ENCODE measurements around the gene JUNB. TPM values are rescaled to one million over a fixed set of nuclear protein-coding genes. Genes with fewer than 3 reads are reported as not detected.
A peak's percentile ranks its signal among the peaks of the same experiment; 100 is the strongest.

JUNB gene
- total and polyA plus RNA-seq, 10 of the 15 experiments (the other 5 are each of a cell fraction or from before 2014, with no cell fraction given), result 0.55 to 144 (median 68.3) TPM

- TF ChIP-seq GATAD2B (conservative IDR thresholded peaks at IDR 0.05; ENCODE audit: low read depth) (peak; percentile 100), CBX5 (IDR thresholded peaks at IDR 0.05; ENCODE audit: low read depth) (no peak), HCFC1 (IDR thresholded peaks at IDR 0.05; ENCODE audit: low read length) (peak; percentile 34; the same call in 1 of the 2 replicates), EZH2 (IDR thresholded peaks at IDR 0.05; ENCODE audit: borderline replicate concordance, control insufficient read depth, low read depth, low read length) (no peak), POLR2AphosphoS5 (IDR thresholded peaks at IDR 0.05; ENCODE audit: low read length) (peak; percentile 91), BACH1 (IDR thresholded peaks at IDR 0.05; ENCODE audit: borderline replicate concordance) (peak; percentile 99), ZNF687 (IDR thresholded peaks at IDR 0.05) (peak; percentile 89), SMAD5 (IDR thresholded peaks at IDR 0.05; ENCODE audit: low read depth) (peak; percentile 87), CBFB (IDR thresholded peaks at IDR 0.05; ENCODE audit: low read depth) (peak; percentile 70; the same call in 1 of the 2 replicates), BHLHE40 (IDR thresholded peaks at IDR 0.05; ENCODE audit: borderline replicate concordance in 1 of 2, low read depth in 2 of 2, low read length in 1 of 2) (peak; percentile 71 to 72), CBX3 (IDR thresholded peaks at IDR 0.05; ENCODE audit: borderline replicate concordance, low read depth) (no peak), USF2 (IDR thresholded peaks at IDR 0.05; ENCODE audit: borderline replicate concordance, low read depth, low read length) (no peak; the same call in 1 of the 2 replicates), RAD51 (IDR thresholded peaks at IDR 0.05) (no peak), POLR2AphosphoS2 (IDR thresholded peaks at IDR 0.05; ENCODE audit: low read depth, low read length) (peak; percentile 99), FOS (IDR thresholded peaks at IDR 0.05; ENCODE audit: borderline replicate concordance, extremely low read depth, insufficient read length) (no peak), NBN (IDR thresholded peaks at IDR 0.05) (peak; percentile 72), ZNF207 (IDR thresholded peaks at IDR 0.05; ENCODE audit: borderline replicate concordance) (peak; percentile 73; the same call in 1 of the 2 replicates), SIN3A (IDR thresholded peaks at IDR 0.05; ENCODE audit: low read depth, low read length) (peak; percentile 61; the same call in 1 of the 2 replicates), CTCF (IDR thresholded peaks at IDR 0.05 in 2 of 3, conservative IDR thresholded peaks at IDR 0.05 in 1 of 3; ENCODE audit: control insufficient read depth in 2 of 3, extremely low read depth in 1 of 3, insufficient read depth in 1 of 3, low read depth in 3 of 3, low read length in 3 of 3) (no peak), TAF1 (IDR thresholded peaks at IDR 0.05; ENCODE audit: borderline replicate concordance, low read depth, low read length) (peak; percentile 56; the same call in 1 of the 2 replicates), BCL11A (IDR thresholded peaks at IDR 0.05; ENCODE audit: low read depth, low read length) (peak; percentile 81)
Observed at GRCh38 chr19:12793290-12794195, 2.3 kb downstream of the JUNB start (continued).

Measured in GM12878 (cell line).